HepG2 (cell line): ENCODE results near the gene ZPR1. TPM values are rescaled to one million over a fixed set of nuclear protein-coding genes. Genes with fewer than 3 reads are reported as not detected.
A peak's percentile ranks its signal among the peaks of the same experiment; 100 is the strongest.

Experiments used
- BCL3 ChIP-seq: sonication (generic); formaldehyde crosslinking; IDR thresholded peaks from 2 replicates; pipeline ENCODE4 v1.5.1; 2020; ENCODE audit warnings: mild to moderate bottlenecking, missing genetic modification reagents, moderate library complexity
- ESRRA ChIP-seq: sonication (generic); formaldehyde crosslinking; IDR thresholded peaks from 2 replicates; pipeline ENCODE4 v1.5.1; 2020; ENCODE audit warnings: mild to moderate bottlenecking, low read depth, missing genetic modification reagents
- FOXA1 ChIP-seq, 2 experiments: fragments of 450-650 bp in 1 of 2; sonication (generic) in 1 of 2; formaldehyde crosslinking in 1 of 2; IDR thresholded peaks; 2 replicates each; pipeline versions ENCODE4 v1.4.0 to v1.6.1; 2016 to 2020; ENCODE audit warnings: missing genetic modification reagents in 1 of 2
- HBP1 ChIP-seq: IDR thresholded peaks from 2 replicates; pipeline ENCODE4 v1.6.1; 2016; ENCODE audit warnings: low read depth, control low read depth
- HOXD1 ChIP-seq: sonication (generic); formaldehyde crosslinking; IDR thresholded peaks from 2 replicates; pipeline ENCODE4 v1.5.0; 2020; ENCODE audit warnings: missing genetic modification reagents
- ISL2 ChIP-seq: sonication (generic); formaldehyde crosslinking; IDR thresholded peaks from 2 replicates; pipeline ENCODE4 v1.5.0; 2020; ENCODE audit warnings: missing genetic modification reagents
- RAD21 ChIP-seq: fragments of 450-650 bp; formaldehyde crosslinking; IDR thresholded peaks from 2 replicates; pipeline ENCODE4 v1.5.0; 2020; ENCODE audit warnings: mild to moderate bottlenecking
- RNF219 ChIP-seq: sonication (generic); formaldehyde crosslinking; IDR thresholded peaks from 2 replicates; pipeline ENCODE4 v1.5.0; 2020; ENCODE audit warnings: mild to moderate bottlenecking, missing genetic modification reagents
- SIX1 ChIP-seq: sonication (generic); formaldehyde crosslinking; IDR thresholded peaks from 2 replicates; pipeline ENCODE4 v1.4.0; 2020; ENCODE audit warnings: missing genetic modification reagents, borderline replicate concordance
- SP4 ChIP-seq: sonication (generic); formaldehyde crosslinking; IDR thresholded peaks from 2 replicates; pipeline ENCODE4 v1.8.1; 2023; ENCODE audit warnings: mild to moderate bottlenecking, missing genetic modification reagents
- ZNF746 ChIP-seq: sonication (generic); formaldehyde crosslinking; IDR thresholded peaks from 2 replicates; pipeline ENCODE4 v1.8.0; 2022; ENCODE audit warnings: mild to moderate bottlenecking, missing genetic modification reagents
- ZNF816 ChIP-seq: sonication (generic); formaldehyde crosslinking; IDR thresholded peaks from 2 replicates; pipeline ENCODE4 v1.8.0; 2022; ENCODE audit warnings: missing genetic modification reagents, mild to moderate bottlenecking, borderline replicate concordance
- polyA plus RNA-seq, 8 experiments: library from polyadenylated mRNA; depleted of rRNA in 3 of 8; stranded (reverse) in 7 of 8; unstranded in 1 of 8; fragments of >200 nt; fragmentation: Illumina TruSeq in 4 of 8; extraction: Trizol in 4 of 8; gene quantifications; 2 replicates each; pipeline versions ENCODE4 v1.2.1 to v1.2.3, GENCODE V29; 2011 to 2016; ENCODE audit warnings: low read depth in 4 of 8, missing spikeins in 1 of 8, mixed read lengths in 1 of 8; ENCODE audit not compliant: insufficient read depth in 1 of 8
- total RNA-seq, 5 experiments: library from RNA; depleted of rRNA; stranded (reverse); fragments of >200 nt; fragmentation: Illumina TruSeq; extraction: Trizol; gene quantifications; 2 replicates each; pipeline ENCODE4 v1.2.3, GENCODE V29; 2016; ENCODE audit warnings: low read depth in 1 of 5
- TF ChIP-seq, protein P1 (sequence below): IDR thresholded peaks from 2 replicates; pipeline ENCODE4 v1.6.1; 2016
- TF ChIP-seq, protein P2 (sequence below): sonication (generic); formaldehyde crosslinking; conservative IDR thresholded peaks from 2 replicates; pipeline ENCODE4 v1.4.0; 2020; ENCODE audit warnings: missing genetic modification reagents
- TF ChIP-seq, protein P3 (sequence below): sonication (generic); formaldehyde crosslinking; IDR thresholded peaks from 2 replicates; pipeline ENCODE4 v1.9.0; 2021; ENCODE audit warnings: missing genetic modification reagents, mild to moderate bottlenecking, borderline replicate concordance
- TF ChIP-seq, protein P4 (sequence below): sonication (generic); formaldehyde crosslinking; IDR thresholded peaks from 2 replicates; pipeline ENCODE4 v1.8.0; 2022; ENCODE audit warnings: mild to moderate bottlenecking, missing genetic modification reagents

ZPR1 gene
- total and polyA plus RNA-seq, 2 of the 13 experiments (the other 11 are each of a cell fraction or from before 2014, with no cell fraction given) = 40.0 to 79.3 TPM

- TF ChIP-seq BCL3 (CRISPR knock-in tag) = peak; percentile 32; the same call in 1 of the 2 replicates
- no peak for TF ChIP-seq ZNF816 (CRISPR knock-in tag)
- TF ChIP-seq RAD21 (CRISPR knock-in tag) = peak; percentile 37; the same call in 1 of the 2 replicates
- no peak for TF ChIP-seq FOXA1 (IDR thresholded peaks at IDR 0.05)
- peak; percentile 86 for TF ChIP-seq FOXA1 (CRISPR knock-in tag; IDR thresholded peaks at IDR 0.05)
- TF ChIP-seq, protein P1, sequence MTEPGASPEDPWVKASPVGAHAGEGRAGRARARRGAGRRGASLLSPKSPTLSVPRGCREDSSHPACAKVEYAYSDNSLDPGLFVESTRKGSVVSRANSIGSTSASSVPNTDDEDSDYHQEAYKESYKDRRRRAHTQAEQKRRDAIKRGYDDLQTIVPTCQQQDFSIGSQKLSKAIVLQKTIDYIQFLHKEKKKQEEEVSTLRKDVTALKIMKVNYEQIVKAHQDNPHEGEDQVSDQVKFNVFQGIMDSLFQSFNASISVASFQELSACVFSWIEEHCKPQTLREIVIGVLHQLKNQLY (CRISPR knock-in tag) = 0 out of 2 replicates have a peak, but pooled peaks have one; percentile 40
- TF ChIP-seq HBP1 (CRISPR knock-in tag) = no peak
- no peak; the same call in 1 of the 2 replicates for TF ChIP-seq ESRRA
- no peak for TF ChIP-seq RNF219 (CRISPR knock-in tag)
- TF ChIP-seq SP4 (CRISPR knock-in tag) = no peak; the same call in 1 of the 2 replicates
- TF ChIP-seq, protein P2, sequence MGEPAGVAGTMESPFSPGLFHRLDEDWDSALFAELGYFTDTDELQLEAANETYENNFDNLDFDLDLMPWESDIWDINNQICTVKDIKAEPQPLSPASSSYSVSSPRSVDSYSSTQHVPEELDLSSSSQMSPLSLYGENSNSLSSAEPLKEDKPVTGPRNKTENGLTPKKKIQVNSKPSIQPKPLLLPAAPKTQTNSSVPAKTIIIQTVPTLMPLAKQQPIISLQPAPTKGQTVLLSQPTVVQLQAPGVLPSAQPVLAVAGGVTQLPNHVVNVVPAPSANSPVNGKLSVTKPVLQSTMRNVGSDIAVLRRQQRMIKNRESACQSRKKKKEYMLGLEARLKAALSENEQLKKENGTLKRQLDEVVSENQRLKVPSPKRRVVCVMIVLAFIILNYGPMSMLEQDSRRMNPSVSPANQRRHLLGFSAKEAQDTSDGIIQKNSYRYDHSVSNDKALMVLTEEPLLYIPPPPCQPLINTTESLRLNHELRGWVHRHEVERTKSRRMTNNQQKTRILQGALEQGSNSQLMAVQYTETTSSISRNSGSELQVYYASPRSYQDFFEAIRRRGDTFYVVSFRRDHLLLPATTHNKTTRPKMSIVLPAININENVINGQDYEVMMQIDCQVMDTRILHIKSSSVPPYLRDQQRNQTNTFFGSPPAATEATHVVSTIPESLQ (CRISPR knock-in tag) = no peak
- peak; percentile 58; the same call in 1 of the 2 replicates for TF ChIP-seq ZNF746 (CRISPR knock-in tag)
- TF ChIP-seq, protein P3, sequence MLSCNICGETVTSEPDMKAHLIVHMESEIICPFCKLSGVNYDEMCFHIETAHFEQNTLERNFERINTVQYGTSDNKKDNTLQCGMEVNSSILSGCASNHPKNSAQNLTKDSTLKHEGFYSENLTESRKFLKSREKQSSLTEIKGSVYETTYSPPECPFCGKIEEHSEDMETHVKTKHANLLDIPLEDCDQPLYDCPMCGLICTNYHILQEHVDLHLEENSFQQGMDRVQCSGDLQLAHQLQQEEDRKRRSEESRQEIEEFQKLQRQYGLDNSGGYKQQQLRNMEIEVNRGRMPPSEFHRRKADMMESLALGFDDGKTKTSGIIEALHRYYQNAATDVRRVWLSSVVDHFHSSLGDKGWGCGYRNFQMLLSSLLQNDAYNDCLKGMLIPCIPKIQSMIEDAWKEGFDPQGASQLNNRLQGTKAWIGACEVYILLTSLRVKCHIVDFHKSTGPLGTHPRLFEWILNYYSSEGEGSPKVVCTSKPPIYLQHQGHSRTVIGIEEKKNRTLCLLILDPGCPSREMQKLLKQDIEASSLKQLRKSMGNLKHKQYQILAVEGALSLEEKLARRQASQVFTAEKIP (CRISPR knock-in tag) = no peak
- TF ChIP-seq HOXD1 = no peak
- TF ChIP-seq SIX1 (CRISPR knock-in tag) = no peak; the same call in 1 of the 2 replicates
- TF ChIP-seq ISL2 = peak; percentile 72; the same call in 1 of the 2 replicates
- TF ChIP-seq, protein P4, sequence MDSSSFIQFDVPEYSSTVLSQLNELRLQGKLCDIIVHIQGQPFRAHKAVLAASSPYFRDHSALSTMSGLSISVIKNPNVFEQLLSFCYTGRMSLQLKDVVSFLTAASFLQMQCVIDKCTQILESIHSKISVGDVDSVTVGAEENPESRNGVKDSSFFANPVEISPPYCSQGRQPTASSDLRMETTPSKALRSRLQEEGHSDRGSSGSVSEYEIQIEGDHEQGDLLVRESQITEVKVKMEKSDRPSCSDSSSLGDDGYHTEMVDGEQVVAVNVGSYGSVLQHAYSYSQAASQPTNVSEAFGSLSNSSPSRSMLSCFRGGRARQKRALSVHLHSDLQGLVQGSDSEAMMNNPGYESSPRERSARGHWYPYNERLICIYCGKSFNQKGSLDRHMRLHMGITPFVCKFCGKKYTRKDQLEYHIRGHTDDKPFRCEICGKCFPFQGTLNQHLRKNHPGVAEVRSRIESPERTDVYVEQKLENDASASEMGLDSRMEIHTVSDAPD (CRISPR knock-in tag) = 0 out of 2 replicates have a peak, but pooled peaks have one; percentile 29
These were observed 4.5 kb upstream of the ZPR1 start (continued) for GRCh38 chr11:116792144-116792868.
